GM10266 (cell line): ENCODE data around the gene SZT2.

Experiments used
- DNase-seq: peaks from one replicate; pipeline ENCODE4 v3.0.0; 2012; ENCODE audit errors: extremely low spot score
- TF ChIP-seq, protein P1 (sequence below): IDR thresholded peaks from 2 replicates; pipeline ENCODE4 v1.5.1; 2012; ENCODE audit warnings: mild to moderate bottlenecking, low read depth; ENCODE audit not compliant: control insufficient read depth, insufficient read depth; ENCODE audit errors: missing control alignments

SZT2 gene

DNA sequence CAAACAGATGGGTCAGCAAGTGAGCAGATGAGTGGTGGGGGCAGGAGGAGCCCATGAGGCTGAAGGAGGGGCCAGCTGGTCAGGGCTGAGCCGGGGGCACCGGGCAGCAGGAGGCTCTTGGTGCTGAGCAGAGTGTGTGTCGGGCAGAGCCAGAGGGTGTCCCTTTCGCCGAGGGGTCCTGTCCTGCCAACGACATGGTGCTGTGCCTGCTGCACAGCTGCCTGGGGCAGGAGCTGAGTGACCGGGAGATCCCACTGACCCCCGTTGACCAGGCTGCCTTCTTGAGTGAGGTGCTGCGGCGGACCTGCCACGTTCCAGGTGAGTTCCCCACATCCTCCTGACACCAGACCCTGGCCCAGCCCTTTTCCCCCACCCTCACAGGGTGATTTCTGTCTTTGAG lies 36.5 kb downstream of the SZT2 start:
- DNase-seq: no peak
- TF ChIP-seq, protein P1, sequence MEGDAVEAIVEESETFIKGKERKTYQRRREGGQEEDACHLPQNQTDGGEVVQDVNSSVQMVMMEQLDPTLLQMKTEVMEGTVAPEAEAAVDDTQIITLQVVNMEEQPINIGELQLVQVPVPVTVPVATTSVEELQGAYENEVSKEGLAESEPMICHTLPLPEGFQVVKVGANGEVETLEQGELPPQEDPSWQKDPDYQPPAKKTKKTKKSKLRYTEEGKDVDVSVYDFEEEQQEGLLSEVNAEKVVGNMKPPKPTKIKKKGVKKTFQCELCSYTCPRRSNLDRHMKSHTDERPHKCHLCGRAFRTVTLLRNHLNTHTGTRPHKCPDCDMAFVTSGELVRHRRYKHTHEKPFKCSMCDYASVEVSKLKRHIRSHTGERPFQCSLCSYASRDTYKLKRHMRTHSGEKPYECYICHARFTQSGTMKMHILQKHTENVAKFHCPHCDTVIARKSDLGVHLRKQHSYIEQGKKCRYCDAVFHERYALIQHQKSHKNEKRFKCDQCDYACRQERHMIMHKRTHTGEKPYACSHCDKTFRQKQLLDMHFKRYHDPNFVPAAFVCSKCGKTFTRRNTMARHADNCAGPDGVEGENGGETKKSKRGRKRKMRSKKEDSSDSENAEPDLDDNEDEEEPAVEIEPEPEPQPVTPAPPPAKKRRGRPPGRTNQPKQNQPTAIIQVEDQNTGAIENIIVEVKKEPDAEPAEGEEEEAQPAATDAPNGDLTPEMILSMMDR: no peak

DNA sequence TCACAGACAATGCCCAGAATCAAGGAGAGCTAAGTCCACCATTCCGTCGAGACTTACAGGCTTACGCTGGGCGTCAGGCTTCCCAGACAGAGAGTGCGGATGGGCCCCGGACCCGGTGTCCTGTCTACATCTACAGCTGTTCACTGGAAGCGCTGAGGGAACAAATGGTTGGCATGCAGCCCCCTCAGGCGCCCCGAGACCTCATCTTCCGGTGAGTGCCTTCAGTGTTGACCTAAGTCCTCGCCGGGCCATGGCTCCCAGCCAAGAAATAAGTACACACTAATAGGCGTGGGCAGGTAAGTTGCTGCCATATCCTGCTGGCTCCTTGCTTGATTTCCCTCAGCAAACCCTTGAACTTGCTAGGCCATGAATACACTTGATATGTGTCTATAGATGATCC lies 37.8 kb downstream of the SZT2 start:
- TF ChIP-seq, protein P1: no peak
- DNase-seq: no peak

- TF ChIP-seq, protein P1: no peak
- no peak for DNase-seq
Observed at GRCh38 chr1:43427941-43428340, 38.2 kb downstream of the SZT2 start.

GRCh38 chr1:43430831-43431230 lies 41.1 kb downstream of the SZT2 start:
- TF ChIP-seq, protein P1: no peak
- DNase-seq: no peak

- DNase-seq: no peak
- TF ChIP-seq, protein P1: no peak
Observed at GRCh38 chr1:43431676-43432075, 42.0 kb downstream of the SZT2 start.

- TF ChIP-seq, protein P1: no peak
- no peak for DNase-seq
Observed at GRCh38 chr1:43432171-43432860, 42.6 kb downstream of the SZT2 start.

DNA sequence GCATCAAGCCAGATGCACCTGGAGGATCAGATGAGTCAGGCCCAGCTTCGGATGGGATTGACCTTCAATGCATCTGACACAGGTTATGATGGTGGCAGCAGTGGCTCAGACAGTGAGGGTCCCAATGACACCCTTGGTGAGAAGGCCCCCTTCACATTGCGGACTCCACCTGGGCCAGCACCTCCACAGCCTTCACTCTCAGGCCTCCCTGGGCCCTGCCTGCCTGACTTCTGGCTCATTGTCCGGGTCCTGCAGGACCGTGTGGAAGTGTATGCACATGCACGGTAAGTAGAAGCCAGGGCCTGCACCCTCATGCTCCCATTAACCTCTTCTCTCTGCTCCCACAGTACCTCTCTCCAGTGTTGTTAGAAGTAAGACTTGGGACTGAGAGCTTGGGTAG lies 43.2 kb downstream of the SZT2 start:
- no peak for DNase-seq
- TF ChIP-seq, protein P1: no peak
